SK-N-SH (cell line): ENCODE data around the gene FALEC.

Experiments used
- CTCF ChIP-seq: fragments of 200-600 bp; sonication (generic); IDR thresholded peaks from 2 replicates; pipeline ENCODE4 v1.6.1; 2017; ENCODE audit warnings: antibody characterized with exemption, mild to moderate bottlenecking, moderate library complexity
- EP300 ChIP-seq, 2 experiments: IDR thresholded peaks; 2 replicates each; pipeline versions ENCODE4 v1.4.0 to v1.6.1; 2012; ENCODE audit warnings: borderline replicate concordance in 1 of 2, low read depth in 1 of 2, low read length in 1 of 2
- EZH2phosphoT487 ChIP-seq: fragments of 200-600 bp; sonication (generic); IDR thresholded peaks from 2 replicates; pipeline ENCODE4 v1.6.1; 2017; ENCODE audit warnings: low read depth, mixed run types, mild to moderate bottlenecking, antibody characterized with exemption, moderate library complexity, borderline replicate concordance
- JUND ChIP-seq: IDR thresholded peaks from 2 replicates; pipeline ENCODE4 v1.4.0; 2012
- NFIC ChIP-seq: IDR thresholded peaks from 2 replicates; pipeline ENCODE4 v1.4.0; 2012; ENCODE audit warnings: borderline replicate concordance
- POLR2AphosphoS5 ChIP-seq: IDR thresholded peaks from 2 replicates; pipeline ENCODE4 v1.6.1; 2012; ENCODE audit warnings: low read depth, low read length
- RAD21 ChIP-seq: IDR thresholded peaks from 2 replicates; pipeline ENCODE4 v1.6.1; 2012; ENCODE audit warnings: mild to moderate bottlenecking, low read length
- RCOR1 ChIP-seq: fragments of 150-350 bp; IDR thresholded peaks from 2 replicates; pipeline ENCODE4 v1.6.1; 2017; ENCODE audit warnings: antibody characterized with exemption, low read length
- SIN3A ChIP-seq: IDR thresholded peaks from 2 replicates; pipeline ENCODE4 v1.6.1; 2012; ENCODE audit warnings: low read depth, mild to moderate bottlenecking, low read length, moderate library complexity, borderline replicate concordance
- YY1 ChIP-seq: IDR thresholded peaks from 2 replicates; pipeline ENCODE4 v1.4.0; 2012; ENCODE audit warnings: low read depth, mild to moderate bottlenecking

- TF ChIP-seq JUND, result no peak
- no peak for TF ChIP-seq CTCF
- TF ChIP-seq EZH2phosphoT487, result no peak
- no peak for TF ChIP-seq NFIC
- TF ChIP-seq POLR2AphosphoS5, result no peak
- TF ChIP-seq YY1, result no peak
- no peak for TF ChIP-seq SIN3A
- TF ChIP-seq EP300 (IDR thresholded peaks at IDR 0.05; ENCODE audit: borderline replicate concordance in 1 of 2, low read depth in 1 of 2, low read length in 1 of 2), result no peak
- TF ChIP-seq RAD21, result no peak
- no peak for TF ChIP-seq RCOR1
Observed at GRCh38 chr1:150554086-150554452, 38.5 kb downstream of the FALEC start.
